Smooth muscle cell of the brain vasculature (primary cell): Measurements from ENCODE around the gene MAGEA8.
"Not testable (repeated sequence)": the region's sequence is repeated elsewhere in the genome, so short reads cannot be mapped to it uniquely, and the experiment has no call there.

Source experiments
- DNase-seq: peaks from one replicate; pipeline ENCODE4 v3.0.0-alpha.2; 2012; ENCODE audit warnings: low read depth, low spot score

Gene MAGEA8

GRCh38 chrX:149903889-149904748, 23.1 kb downstream of the MAGEA8 start:
- DNase-seq: peak; percentile 3

GRCh38 chrX:149908308-149908707, 27.3 kb downstream of the MAGEA8 start:
- no peak for DNase-seq

GRCh38 chrX:149908727-149909126, 27.7 kb downstream of the MAGEA8 start:
- no peak for DNase-seq

- DNase-seq: no peak
These were observed 28.6 kb downstream of the MAGEA8 start for GRCh38 chrX:149909324-149910177.

GRCh38 chrX:149910178-149910695, 29.3 kb downstream of the MAGEA8 start:
- DNase-seq: no peak

GRCh38 chrX:149916745-149917392, 35.9 kb downstream of the MAGEA8 start:
- DNase-seq: no peak

- DNase-seq: not testable (repeated sequence)
These were observed 42.9 kb downstream of the MAGEA8 start for GRCh38 chrX:149923836-149924235.

GRCh38 chrX:149924434-149924833, 43.5 kb downstream of the MAGEA8 start:
- DNase-seq: not testable (repeated sequence)

GRCh38 chrX:149927245-149927963, 46.4 kb downstream of the MAGEA8 start:
- DNase-seq: not testable (repeated sequence)

- not testable (repeated sequence) for DNase-seq
These were observed 46.9 kb downstream of the MAGEA8 start for GRCh38 chrX:149927964-149928258.

- DNase-seq: not testable (repeated sequence)
These were observed 47.7 kb downstream of the MAGEA8 start for GRCh38 chrX:149928635-149929034.

- DNase-seq: not testable (repeated sequence)
These were observed 48.4 kb downstream of the MAGEA8 start, which contains the start of gene HSFX4 for GRCh38 chrX:149929400-149929799. TSS of gene HSFX4 (plus strand) at chrX:149929573. CDS start at chrX:149929645, 72 bp downstream.

GRCh38 chrX:149931355-149931754, 50.4 kb downstream of the MAGEA8 start:
- DNase-seq: not testable (repeated sequence)

GRCh38 chrX:149932150-149932549, 51.2 kb downstream of the MAGEA8 start:
- not testable (repeated sequence) for DNase-seq

- not testable (repeated sequence) for DNase-seq
These were observed 52.0 kb downstream of the MAGEA8 start for GRCh38 chrX:149932970-149933369.

GRCh38 chrX:149933547-149933946, 52.6 kb downstream of the MAGEA8 start:
- not testable (repeated sequence) for DNase-seq
